Measurements from ENCODE around the gene HEATR5A. TPM values are rescaled to one million over a fixed set of nuclear protein-coding genes. Genes with fewer than 3 reads are reported as not detected.

The HEATR5A gene
- total and polyA plus RNA-seq, 5 donors = 15.0 to 54.1 (median 39.3) TPM

DNA sequence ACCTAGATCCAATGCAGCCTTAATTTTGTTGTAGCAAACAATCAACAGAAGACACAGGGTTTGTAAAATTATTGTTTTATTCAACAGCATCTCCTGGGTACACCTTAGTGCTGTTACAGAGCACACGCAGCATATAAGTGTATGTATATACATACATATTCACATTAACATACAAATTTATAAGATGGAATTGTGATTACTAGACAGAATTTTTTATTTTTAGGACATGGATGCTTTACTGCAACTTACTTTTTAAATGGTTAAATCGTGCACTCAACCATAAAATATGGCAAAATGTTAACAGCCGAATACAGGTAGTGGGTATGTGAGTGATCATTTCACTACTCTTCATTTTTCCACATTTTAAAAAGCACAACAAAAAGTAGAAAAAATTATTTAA, 16.6 kb downstream of the HEATR5A start:
- no peak overlapping the region for H3K4me3 ChIP-seq (ENCODE audit: low read length)
- intact Hi-C loops (cut with DNase I) = no loop called here
- ATAC-seq (no peak), DNase-seq (no peak)
- H3K27me3 ChIP-seq (ENCODE audit: control insufficient read depth, insufficient read depth) = no peaks in the 10 kb centered on the region
- peaks cover 1% of the 10 kb centered on the region for H3K4me1 ChIP-seq (ENCODE audit: control insufficient read depth, insufficient read depth, low read length)
- 96% methylated on average over 3 of the region's 3 CpGs for WGBS
- no peak overlapping the region for H3K27ac ChIP-seq (ENCODE audit: low read length)
- H3K9me3 ChIP-seq (ENCODE audit: control insufficient read depth, low read length) = no peaks in the 10 kb centered on the region

DNA sequence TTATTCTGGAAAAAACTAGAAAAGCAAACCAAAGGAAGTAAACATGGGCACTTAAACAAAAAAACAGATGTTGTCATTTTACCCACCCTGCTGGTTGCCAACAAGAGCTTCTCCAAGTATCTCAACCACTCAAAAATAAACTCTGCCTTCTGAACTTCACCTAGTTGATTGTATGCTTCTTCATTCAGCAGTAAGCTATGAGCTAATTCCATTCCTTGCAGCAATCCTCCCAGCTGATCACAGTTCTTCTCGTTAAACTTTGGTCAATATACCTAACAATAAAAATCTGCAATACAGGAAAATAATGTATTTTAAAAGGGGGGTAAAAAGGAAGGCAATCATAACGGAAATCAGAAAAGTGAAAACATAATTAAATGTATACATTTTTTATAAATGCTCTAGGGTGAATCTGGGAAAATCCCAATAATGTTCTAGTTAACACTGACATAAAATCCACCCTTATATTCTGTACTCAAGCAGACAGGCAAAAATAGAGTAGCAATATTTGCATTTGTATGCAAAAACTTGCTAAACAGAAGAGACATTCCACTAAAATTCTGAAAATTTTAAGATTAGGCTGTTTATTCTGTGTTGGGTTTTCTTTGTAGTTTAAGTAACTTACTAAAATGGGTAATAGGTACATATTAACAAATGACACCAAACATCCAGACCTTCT, 17.4 kb downstream of the HEATR5A start:
- intact Hi-C loops (cut with DNase I) = no loop called here
- H3K27me3 ChIP-seq (ENCODE audit: control insufficient read depth, insufficient read depth) = no peaks in the 10 kb centered on the region
- WGBS = 72% methylated on average over 2 of the region's 2 CpGs
- ATAC-seq = no peak
- H3K4me1 ChIP-seq (ENCODE audit: control insufficient read depth, insufficient read depth, low read length) = peaks cover 1% of the 10 kb centered on the region
- H3K4me3 ChIP-seq (ENCODE audit: low read length) = no peak overlapping the region
- no peaks in the 10 kb centered on the region for H3K9me3 ChIP-seq (ENCODE audit: control insufficient read depth, low read length)
- DNase-seq = no peak
- no peak overlapping the region for H3K27ac ChIP-seq (ENCODE audit: low read length)

DNA sequence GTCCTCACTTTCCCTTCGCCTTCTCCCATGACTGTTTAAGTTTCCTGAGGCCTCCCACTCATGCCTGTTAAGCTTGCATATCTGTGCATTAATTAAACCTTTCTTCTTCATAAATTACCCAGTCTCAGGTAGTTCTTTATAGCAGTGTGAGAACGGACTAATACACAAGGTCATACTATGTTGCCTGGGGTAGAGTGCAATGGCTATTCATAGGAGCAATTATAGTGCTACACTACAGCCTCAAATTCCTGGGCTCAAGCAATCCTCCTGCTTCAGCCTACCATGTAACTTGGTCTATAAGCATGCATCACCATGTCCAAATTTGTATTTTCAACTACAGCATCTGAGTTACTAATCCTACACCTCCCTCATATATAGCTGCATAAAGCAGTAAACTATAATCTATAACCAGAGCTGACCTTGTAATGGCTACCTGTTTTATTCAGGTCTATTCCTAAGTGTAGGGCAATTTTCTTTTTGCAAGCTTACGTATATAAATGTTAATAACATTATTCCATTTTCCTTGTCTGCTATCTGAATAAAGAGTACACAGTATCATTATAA, 18.9 kb downstream of the HEATR5A start:
- H3K4me1 ChIP-seq (ENCODE audit: control insufficient read depth, insufficient read depth, low read length) = peaks cover 1% of the 10 kb centered on the region
- H3K4me3 ChIP-seq (ENCODE audit: low read length) = no peak overlapping the region
- no peak overlapping the region for H3K27ac ChIP-seq (ENCODE audit: low read length)
- intact Hi-C loops (cut with DNase I) = no loop called here
- WGBS = 92% methylated on average over 3 of the region's 3 CpGs
- DNase-seq (no peak), ATAC-seq (no peak)
- no peaks in the 10 kb centered on the region for H3K9me3 ChIP-seq (ENCODE audit: control insufficient read depth, low read length)
- no peaks in the 10 kb centered on the region for H3K27me3 ChIP-seq (ENCODE audit: control insufficient read depth, insufficient read depth)

DNA sequence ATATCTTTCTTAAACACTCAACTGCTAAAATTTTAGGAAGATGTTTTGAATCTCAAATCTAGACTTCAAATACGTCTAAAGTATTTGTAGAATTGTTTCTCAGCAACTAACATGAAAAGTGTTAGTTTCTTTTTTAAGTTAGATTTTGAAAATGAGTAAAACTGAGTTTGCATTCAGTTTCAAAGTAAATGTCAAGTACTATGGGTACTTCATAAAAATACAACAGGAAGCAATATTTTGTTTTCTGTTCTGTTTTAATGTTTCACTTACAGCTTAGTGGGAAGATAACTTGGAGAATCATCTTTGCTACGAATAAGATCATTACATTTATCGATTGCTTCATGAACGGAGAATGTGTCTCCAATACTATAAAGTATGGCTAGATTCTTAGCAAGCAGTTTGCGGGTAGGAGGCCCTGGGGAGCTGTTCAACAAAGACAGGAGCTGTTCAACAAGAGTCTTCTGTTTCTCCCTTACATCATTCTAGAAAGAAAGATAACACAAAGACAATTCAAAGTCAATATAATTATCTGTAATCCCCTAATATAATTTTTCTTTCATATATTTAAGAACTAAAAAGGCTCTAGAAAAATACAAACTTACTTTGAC, 20.2 kb downstream of the HEATR5A start:
- Histone ChIP-seq H3K9me3 (ENCODE audit: control insufficient read depth, low read length) (no peaks in the 10 kb centered on the region), H3K4me3 (ENCODE audit: low read length) (no peak overlapping the region), H3K27me3 (ENCODE audit: control insufficient read depth, insufficient read depth) (no peaks in the 10 kb centered on the region), H3K27ac (ENCODE audit: low read length) (no peak overlapping the region), H3K4me1 (ENCODE audit: control insufficient read depth, insufficient read depth, low read length) (peaks cover 1% of the 10 kb centered on the region)
- ATAC-seq (no peak), DNase-seq (no peak)
- 84% methylated on average over 5 of the region's 5 CpGs for WGBS
- intact Hi-C loops (cut with DNase I) = no loop called here

DNA sequence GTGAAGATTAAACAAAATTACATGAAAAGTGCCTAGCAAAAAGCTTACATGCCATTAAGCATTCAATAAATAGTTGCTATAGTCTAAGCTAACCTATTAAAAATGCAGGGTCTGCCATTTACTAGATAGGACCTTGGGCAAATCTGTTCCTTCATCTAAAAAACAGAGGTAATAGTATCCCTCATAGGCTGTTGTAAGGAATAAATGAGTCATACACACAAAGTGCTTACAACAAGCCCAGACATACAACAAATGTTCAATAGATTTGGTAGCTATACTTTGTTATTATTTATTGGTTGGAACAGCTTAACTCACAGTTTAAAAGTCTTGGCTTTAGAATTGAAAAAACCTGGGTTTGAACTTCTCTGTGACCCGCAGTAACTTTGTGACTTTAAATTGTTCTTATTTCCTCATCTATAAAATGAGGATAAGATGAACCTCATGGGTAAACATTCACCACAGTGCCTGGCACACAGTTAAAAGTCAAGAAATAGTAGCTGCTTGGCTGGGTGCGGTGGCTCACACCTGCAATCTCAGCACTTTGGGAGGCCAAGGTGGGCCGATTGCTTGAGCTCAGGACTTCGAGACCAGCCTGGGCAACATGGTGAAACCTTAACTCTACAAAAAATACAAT, 24.7 kb downstream of the HEATR5A start:
- 98% methylated on average over 4 of the region's 4 CpGs for WGBS

DNA sequence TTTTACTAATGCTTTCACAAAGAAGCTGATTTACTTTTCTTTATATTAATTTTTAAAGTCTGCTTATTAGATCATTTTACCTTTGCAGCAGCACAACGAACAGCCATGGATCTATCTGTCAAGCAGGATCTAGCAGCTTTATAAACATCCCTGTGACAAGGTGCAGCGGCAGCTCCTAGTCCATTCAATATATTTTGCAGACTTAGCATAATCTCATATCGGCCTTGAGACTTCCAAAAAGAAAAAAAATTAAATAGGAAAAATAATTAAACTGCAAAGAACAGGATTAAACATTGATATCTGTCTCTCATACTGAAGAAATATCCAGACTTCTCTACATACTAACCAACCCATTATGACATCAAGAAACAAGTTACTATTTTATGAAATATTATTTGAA, 25.2 kb downstream of the HEATR5A start:
- DNase-seq (no peak), ATAC-seq (no peak)
- H3K4me1 ChIP-seq (ENCODE audit: control insufficient read depth, insufficient read depth, low read length) = no peaks in the 10 kb centered on the region
- H3K27me3 ChIP-seq (ENCODE audit: control insufficient read depth, insufficient read depth) = no peaks in the 10 kb centered on the region
- WGBS = 86% methylated on average over 3 of the region's 3 CpGs
- no peak overlapping the region for H3K4me3 ChIP-seq (ENCODE audit: low read length)
- H3K9me3 ChIP-seq (ENCODE audit: control insufficient read depth, low read length) = no peaks in the 10 kb centered on the region
- intact Hi-C loops (cut with DNase I) = no loop called here
- no peak overlapping the region for H3K27ac ChIP-seq (ENCODE audit: low read length)

More for the DNA sequence above, 24.7 kb downstream of the HEATR5A start:
- Histone ChIP-seq H3K27me3 (ENCODE audit: control insufficient read depth, insufficient read depth) (no peaks in the 10 kb centered on the region), H3K4me1 (ENCODE audit: control insufficient read depth, insufficient read depth, low read length) (no peaks in the 10 kb centered on the region), H3K4me3 (ENCODE audit: low read length) (no peak overlapping the region), H3K27ac (ENCODE audit: low read length) (no peak overlapping the region), H3K9me3 (ENCODE audit: control insufficient read depth, low read length) (no peaks in the 10 kb centered on the region)
- intact Hi-C loops (cut with DNase I) = no loop called here
- DNase-seq (no peak), ATAC-seq (no peak)

DNA sequence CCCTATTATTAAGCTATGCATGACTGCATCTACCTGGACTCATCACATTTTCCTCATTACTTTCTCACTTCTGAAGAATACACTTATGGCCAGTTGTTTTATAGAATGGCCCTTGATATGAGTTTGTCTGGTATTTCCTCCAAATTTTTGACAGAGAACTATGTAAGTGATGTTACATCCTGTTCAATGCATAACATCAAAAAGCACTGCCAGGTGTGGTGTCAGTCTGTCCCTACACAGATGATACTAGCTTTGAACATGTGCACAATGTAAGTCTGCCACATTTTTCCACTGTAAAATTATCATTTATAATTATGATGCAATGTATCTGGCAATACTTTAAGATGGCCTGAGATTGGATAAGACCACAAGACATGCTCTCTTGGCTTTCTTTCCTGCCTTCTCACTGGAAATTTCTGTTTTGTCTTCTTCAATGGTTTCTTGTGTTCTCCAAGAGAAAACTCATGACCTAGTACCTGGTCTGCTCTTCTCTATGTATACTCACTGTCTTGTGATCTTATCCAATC, 28.3 kb downstream of the HEATR5A start:
- Histone ChIP-seq H3K27me3 (ENCODE audit: control insufficient read depth, insufficient read depth) (no peaks in the 10 kb centered on the region), H3K27ac (ENCODE audit: low read length) (no peak overlapping the region), H3K4me1 (ENCODE audit: control insufficient read depth, insufficient read depth, low read length) (peaks cover 1% of the 10 kb centered on the region), H3K4me3 (ENCODE audit: low read length) (no peak overlapping the region), H3K9me3 (ENCODE audit: control insufficient read depth, low read length) (no peaks in the 10 kb centered on the region)
- intact Hi-C loops (cut with DNase I) = no loop called here
- ATAC-seq (no peak), DNase-seq (no peak)

DNA sequence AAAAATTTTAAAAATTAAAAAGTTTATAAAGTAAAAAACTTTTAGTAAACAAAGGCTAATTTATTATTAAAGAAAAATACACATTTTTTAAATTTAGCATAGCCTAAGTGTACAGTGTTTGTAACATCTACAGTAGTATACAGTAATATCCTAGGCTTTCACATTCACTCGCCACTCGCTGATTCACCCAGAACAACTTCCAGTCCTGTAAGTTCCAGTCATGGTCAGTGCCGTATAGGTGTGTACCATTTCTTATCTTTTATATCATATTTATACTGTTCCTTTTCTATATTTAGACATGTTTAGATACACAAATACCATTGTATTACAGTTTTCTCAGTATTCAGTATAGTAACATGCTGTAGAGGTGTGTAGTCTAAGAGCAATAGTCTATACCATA, 28.9 kb downstream of the HEATR5A start:
- no peak for ATAC-seq
- Histone ChIP-seq H3K9me3 (ENCODE audit: control insufficient read depth, low read length) (no peaks in the 10 kb centered on the region), H3K4me3 (ENCODE audit: low read length) (no peak overlapping the region), H3K4me1 (ENCODE audit: control insufficient read depth, insufficient read depth, low read length) (peaks cover 1% of the 10 kb centered on the region), H3K27me3 (ENCODE audit: control insufficient read depth, insufficient read depth) (no peaks in the 10 kb centered on the region), H3K27ac (ENCODE audit: low read length) (no peak overlapping the region)
- intact Hi-C loops (cut with DNase I) = no loop called here
- 96% methylated on average over 3 of the region's 3 CpGs for WGBS
- no peak for DNase-seq

DNA sequence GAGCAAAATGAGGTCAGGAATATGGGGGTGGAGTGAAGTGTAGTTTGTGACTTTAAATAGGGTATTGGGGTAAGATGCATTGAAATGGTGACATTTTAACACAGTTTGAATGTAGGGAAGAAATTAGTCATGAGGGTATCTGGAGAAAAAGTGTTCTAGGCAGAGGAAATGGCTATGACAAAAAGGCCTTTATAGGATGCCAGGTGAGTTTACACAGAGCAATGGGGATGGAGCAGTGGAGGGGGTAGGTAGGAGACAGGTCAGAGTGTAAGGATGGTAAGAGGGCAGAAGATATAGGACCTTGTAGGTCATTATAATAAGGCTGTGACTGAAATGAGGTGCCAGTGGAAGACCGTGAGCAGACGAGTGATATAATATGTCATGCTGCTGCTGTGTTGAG, 30.4 kb downstream of the HEATR5A start:
- Histone ChIP-seq H3K27ac (ENCODE audit: low read length) (no peak overlapping the region), H3K27me3 (ENCODE audit: control insufficient read depth, insufficient read depth) (no peaks in the 10 kb centered on the region), H3K4me1 (ENCODE audit: control insufficient read depth, insufficient read depth, low read length) (peaks cover 1% of the 10 kb centered on the region), H3K4me3 (ENCODE audit: low read length) (no peak overlapping the region), H3K9me3 (ENCODE audit: control insufficient read depth, low read length) (no peaks in the 10 kb centered on the region)
- intact Hi-C loops (cut with DNase I) = no loop called here
- ATAC-seq (peak; percentile 38 to 53), DNase-seq (no peak)
- WGBS = 63% methylated on average over 2 of the region's 2 CpGs

DNA sequence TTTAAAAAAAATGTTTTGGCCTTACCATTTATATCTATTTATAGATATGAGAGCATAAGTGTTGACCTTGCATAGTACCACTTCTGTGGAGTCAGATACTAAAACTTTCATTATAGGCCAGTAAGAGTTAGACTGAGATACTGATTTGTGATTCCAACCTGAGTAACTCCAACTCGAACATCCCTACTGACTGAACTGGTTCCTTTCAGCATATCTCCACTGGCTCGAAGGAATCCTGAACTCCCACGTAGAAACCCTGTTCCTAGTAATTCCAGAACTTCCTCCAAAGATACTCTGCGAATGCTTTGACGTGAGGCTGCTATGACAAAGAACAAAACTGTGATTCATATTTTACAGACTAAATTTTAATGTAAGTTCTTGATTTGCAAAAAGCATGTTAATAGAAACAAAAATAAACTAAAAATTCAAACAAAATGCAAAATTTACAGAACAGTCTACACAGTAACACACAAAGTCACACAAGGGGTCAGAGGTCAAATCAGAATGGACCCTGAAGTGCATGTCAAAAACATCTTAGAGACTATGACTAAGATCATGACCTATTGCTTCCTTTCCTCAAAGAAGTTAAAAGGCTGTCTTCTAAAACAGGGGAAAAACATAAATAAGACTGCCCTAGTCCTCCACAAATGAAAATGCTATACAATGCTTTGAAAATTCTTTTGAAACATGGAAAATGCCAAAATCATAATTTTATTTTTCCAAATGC, 31.5 kb downstream of the HEATR5A start:
- ATAC-seq = peak; percentile 60 to 70
- Histone ChIP-seq H3K4me1 (ENCODE audit: control insufficient read depth, insufficient read depth, low read length) (peaks cover 1% of the 10 kb centered on the region), H3K27me3 (ENCODE audit: control insufficient read depth, insufficient read depth) (no peaks in the 10 kb centered on the region), H3K9me3 (ENCODE audit: control insufficient read depth, low read length) (no peaks in the 10 kb centered on the region), H3K4me3 (ENCODE audit: low read length) (no peak overlapping the region), H3K27ac (ENCODE audit: low read length) (peak overlapping the region; percentile 48)
- no peak for DNase-seq
- intact Hi-C loops (cut with DNase I) = no loop called here
- 25% methylated on average over 5 of the region's 5 CpGs for WGBS

DNA sequence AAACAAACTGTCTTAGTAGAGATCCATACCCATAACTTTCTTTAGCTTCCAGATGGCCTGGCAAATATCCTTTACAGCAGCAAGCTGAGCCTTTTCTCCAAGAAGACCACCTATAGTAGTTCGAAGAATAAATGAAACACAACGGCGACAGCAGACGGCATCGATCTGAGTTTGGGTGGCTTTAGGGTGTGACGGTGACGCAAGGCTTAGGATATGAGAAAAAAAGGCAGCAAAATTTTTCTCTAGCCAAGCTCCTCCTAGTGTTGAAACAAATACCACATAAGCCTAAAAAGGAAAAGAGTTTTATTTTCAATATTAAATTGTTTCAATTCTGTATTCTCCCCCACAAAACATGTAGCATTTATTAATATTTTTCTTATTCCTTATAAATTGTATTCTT, 33.3 kb downstream of the HEATR5A start:
- Histone ChIP-seq H3K9me3 (ENCODE audit: control insufficient read depth, low read length) (no peaks in the 10 kb centered on the region), H3K4me1 (ENCODE audit: control insufficient read depth, insufficient read depth, low read length) (peaks cover 1% of the 10 kb centered on the region), H3K27me3 (ENCODE audit: control insufficient read depth, insufficient read depth) (no peaks in the 10 kb centered on the region), H3K4me3 (ENCODE audit: low read length) (no peak overlapping the region), H3K27ac (ENCODE audit: low read length) (no peak overlapping the region)
- DNase-seq (no peak), ATAC-seq (no peak)
- intact Hi-C loops (cut with DNase I) = no loop called here
- 97% methylated on average over 7 of the region's 7 CpGs for WGBS

All from right cardiac atrium (tissue), 5 donors.